Ovary (tissue), 9 donors: Measurements from ENCODE around the gene RYR2. TPM values are rescaled to one million over a fixed set of nuclear protein-coding genes. Genes with fewer than 3 reads are reported as not detected.

ENCODE experiments used
- DNase-seq, 5 donors: peaks; one replicate each; pipeline ENCODE4 v3.0.0-alpha.2; 2019 to 2020
- H3K27ac ChIP-seq, 2 donors: fragments of 200-600 bp; one replicate each; pipeline versions ENCODE4 v1.5.1 to v1.8.0; 2019 to 2022
- H3K27me3 ChIP-seq: fragments of 200-600 bp; one replicate; pipeline ENCODE4 v1.8.0; 2022
- H3K36me3 ChIP-seq: fragments of 200-600 bp; sonication (generic); one replicate; pipeline ENCODE4 v1.5.1; 2019
- H3K4me1 ChIP-seq: one replicate; pipeline ENCODE4 v1.8.1; 2013; ENCODE audit warnings: mild to moderate bottlenecking, moderate library complexity; ENCODE audit not compliant: insufficient read depth
- H3K4me3 ChIP-seq: fragments of 200-600 bp; sonication (generic); one replicate; pipeline ENCODE4 v1.5.1; 2017
- H3K9me3 ChIP-seq, 2 donors: fragments of 200-600 bp in 1 of 2; sonication (generic) in 1 of 2; one replicate each; pipeline versions ENCODE4 v1.5.1 to v1.8.1; 2013 to 2019; ENCODE audit warnings: mild to moderate bottlenecking in 1 of 2, moderate library complexity in 1 of 2
- EP300 ChIP-seq: sonication (generic); formaldehyde crosslinking; IDR thresholded peaks from one replicate; pipeline ENCODE4 v1.6.1; 2017; ENCODE audit warnings: antibody characterized with exemption
- POLR2A ChIP-seq: fragments of 450-650 bp; IDR thresholded peaks from one replicate; pipeline ENCODE4 v1.6.1; 2017; ENCODE audit warnings: antibody characterized with exemption, mild to moderate bottlenecking, moderate library complexity
- WGBS, 3 donors: extraction: QIAGEN DNeasy Blood & Tissue Kit in 1 of 3; methylation state at CpG; one replicate each; pipeline versions ENCODE4 v1.1.5 to v1.1.7; 2013 to 2017; 5-methylcytosine and 5-hydroxymethylcytosine counted together
- intact Hi-C, 4 donors: fragments of 100-400 bp; cut with DNase I; formaldehyde crosslinking; loops; one replicate each; pipeline versions ENCODE4 v1.11.0 to v1.15.1; 2022 to 2023
- polyA plus RNA-seq, 2 donors: library from polyadenylated mRNA; stranded (reverse); fragments of 200-250 nt in 1 of 2; fragments of 350-450 nt in 1 of 2; fragmentation: Illumina TruSeq in 1 of 2; extraction: RNeasy Lipid Tissue Mini Kit (QIAGEN cat#74804) in 1 of 2; gene quantifications; one replicate each; pipeline ENCODE4 v1.2.3, GENCODE V29; 2013 to 2014
- total RNA-seq, 7 donors: library from RNA; depleted of rRNA in 2 of 7; stranded (reverse); fragments of >200 nt in 2 of 7; fragmentation: NEBNext Ultra II Directional in 3 of 7; extraction: Animal tissue kit (Norgen Biotek cat#: 25700) in 3 of 7; gene quantifications; one replicate each; pipeline versions ENCODE4 v1.1.0 to v1.2.4, GENCODE V29; 2016 to 2023
- TF ChIP-seq, protein P1 (sequence below), 3 donors: fragments of 450-650 bp in 2 of 3; fragments of 200-600 bp in 1 of 3; IDR thresholded peaks; one replicate each; pipeline versions ENCODE4 v1.5.1 to v1.8.0; 2016 to 2022; ENCODE audit warnings: antibody characterized with exemption in 3 of 3, mild to moderate bottlenecking in 1 of 3
- donor health status: DM: no; HTN: no; CAD: no; lungs with moderate emphysema.
- donor health status: DM: no; HTN: no; CAD: no.
- donor health status: Bipolar disorder and iron deficiency.
- donor health status: DM: yes; HTN: yes; CAD: no.
- donor health status: DM: no; HTN: no; CAD: no.
- donor health status: DM: yes; HTN: yes; CAD: no.

The RYR2 gene
- total and polyA plus RNA-seq, 9 donors = 3.0 to 13.8 (median 5.4) TPM

DNA sequence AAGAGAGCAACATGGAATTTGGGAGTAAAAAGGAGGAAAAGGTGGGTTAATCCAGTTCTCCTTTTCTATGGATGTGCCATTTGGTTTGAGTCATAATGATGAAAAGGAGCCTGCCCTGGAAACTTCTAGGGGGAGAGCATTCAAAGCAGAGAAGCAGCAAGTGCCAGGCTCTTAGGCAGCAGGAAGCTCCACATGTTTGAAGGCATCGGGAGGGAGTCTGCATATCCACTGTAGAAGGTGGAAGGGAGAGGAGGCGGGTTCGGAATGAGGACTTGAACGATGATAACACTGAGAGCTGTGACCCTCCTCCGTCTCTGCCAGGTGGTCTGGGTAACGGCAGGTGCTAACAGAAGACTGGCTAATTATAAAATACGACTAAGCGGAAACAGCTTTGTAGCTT is 128.2 kb downstream of the RYR2 start:
- peak overlapping the region in 1 of 2 donors; percentile 46 for H3K27ac ChIP-seq
- no peaks in the 10 kb centered on the region for H3K27me3 ChIP-seq
- WGBS, 3 donors = 20 to 45% (median 25%) methylated on average over 8 of the region's 8 CpGs
- TF ChIP-seq EP300 = no peak
- TF ChIP-seq POLR2A = no peak
- TF ChIP-seq, protein P1, sequence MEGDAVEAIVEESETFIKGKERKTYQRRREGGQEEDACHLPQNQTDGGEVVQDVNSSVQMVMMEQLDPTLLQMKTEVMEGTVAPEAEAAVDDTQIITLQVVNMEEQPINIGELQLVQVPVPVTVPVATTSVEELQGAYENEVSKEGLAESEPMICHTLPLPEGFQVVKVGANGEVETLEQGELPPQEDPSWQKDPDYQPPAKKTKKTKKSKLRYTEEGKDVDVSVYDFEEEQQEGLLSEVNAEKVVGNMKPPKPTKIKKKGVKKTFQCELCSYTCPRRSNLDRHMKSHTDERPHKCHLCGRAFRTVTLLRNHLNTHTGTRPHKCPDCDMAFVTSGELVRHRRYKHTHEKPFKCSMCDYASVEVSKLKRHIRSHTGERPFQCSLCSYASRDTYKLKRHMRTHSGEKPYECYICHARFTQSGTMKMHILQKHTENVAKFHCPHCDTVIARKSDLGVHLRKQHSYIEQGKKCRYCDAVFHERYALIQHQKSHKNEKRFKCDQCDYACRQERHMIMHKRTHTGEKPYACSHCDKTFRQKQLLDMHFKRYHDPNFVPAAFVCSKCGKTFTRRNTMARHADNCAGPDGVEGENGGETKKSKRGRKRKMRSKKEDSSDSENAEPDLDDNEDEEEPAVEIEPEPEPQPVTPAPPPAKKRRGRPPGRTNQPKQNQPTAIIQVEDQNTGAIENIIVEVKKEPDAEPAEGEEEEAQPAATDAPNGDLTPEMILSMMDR (IDR thresholded peaks at IDR 0.05) = no peak
- no peaks in the 10 kb centered on the region for H3K36me3 ChIP-seq
- peaks cover 2% of the 10 kb centered on the region for H3K4me1 ChIP-seq
- H3K9me3 ChIP-seq = no peaks in the 10 kb centered on the region
- no peak for DNase-seq
- H3K4me3 ChIP-seq = no peak overlapping the region
- intact Hi-C loops = no loop called here

DNA sequence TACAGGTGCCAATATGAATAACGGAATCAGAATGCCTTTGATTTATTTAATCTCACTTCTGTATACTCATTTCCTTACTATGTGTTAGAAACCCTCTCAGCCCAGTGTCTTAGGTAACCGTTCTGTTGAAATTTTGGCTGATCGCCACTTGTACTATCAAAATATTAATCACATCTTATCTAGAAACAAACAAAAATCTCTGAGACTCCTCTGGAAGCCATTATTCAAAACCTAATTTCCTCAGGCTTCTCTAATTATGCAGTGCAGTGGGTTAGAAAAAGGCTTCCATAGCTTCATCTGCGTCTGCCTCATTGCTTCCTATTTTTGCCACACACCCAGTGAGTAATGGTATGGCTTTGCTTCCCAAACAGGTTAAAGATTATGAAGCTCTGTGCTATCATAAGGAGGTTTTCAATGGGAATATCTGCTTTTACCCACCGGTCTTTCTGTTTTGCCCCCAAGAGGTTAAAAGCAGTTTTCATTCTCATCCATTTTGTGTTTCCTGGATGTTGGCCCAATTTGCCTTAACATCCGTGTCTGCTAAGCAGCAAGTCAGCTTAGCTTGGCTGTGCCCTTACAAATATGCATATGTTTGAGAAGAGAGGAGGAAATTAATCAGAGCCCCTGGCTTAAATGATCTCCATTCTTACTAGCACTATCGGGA is 129.6 kb downstream of the RYR2 start:
- Histone ChIP-seq H3K36me3 (no peaks in the 10 kb centered on the region), H3K4me3 (no peak overlapping the region), H3K4me1 (peaks cover 2% of the 10 kb centered on the region), H3K9me3 (no peaks in the 10 kb centered on the region), H3K27me3 (no peaks in the 10 kb centered on the region), H3K27ac (peak overlapping the region in 1 of 2 donors; percentile 34)
- DNase-seq = no peak
- intact Hi-C loops = no loop called here
- WGBS, 3 donors = 45 to 48% (median 46%) methylated on average over 7 of the region's 7 CpGs
- TF ChIP-seq POLR2A (no peak), EP300 (no peak)
- TF ChIP-seq, protein P1 (IDR thresholded peaks at IDR 0.05) = no peak

DNA sequence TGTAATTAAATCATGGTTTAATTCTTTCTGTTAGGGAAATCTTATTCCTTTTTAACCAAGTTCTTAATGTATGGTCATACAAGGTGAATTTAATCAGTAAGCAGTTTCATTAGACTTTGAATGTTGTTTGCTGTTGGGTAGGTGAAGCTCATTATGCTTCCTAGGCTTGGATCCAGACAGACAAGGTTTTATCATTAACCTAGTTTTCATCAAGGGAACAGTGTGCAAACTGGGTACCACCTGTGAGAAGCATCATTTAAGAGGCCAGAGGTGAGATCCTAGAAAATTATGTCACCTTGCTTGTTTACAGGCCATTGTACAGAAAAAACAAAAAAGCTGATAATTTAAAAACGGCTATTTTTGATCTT is 130.1 kb downstream of the RYR2 start:
- H3K4me1 ChIP-seq = peaks cover 2% of the 10 kb centered on the region
- no peak for DNase-seq
- 62 to 73% (median 70%) methylated on average over 1 of the region's 1 CpG for WGBS, 3 donors
- H3K27me3 ChIP-seq = no peaks in the 10 kb centered on the region
- H3K36me3 ChIP-seq = no peaks in the 10 kb centered on the region
- TF ChIP-seq EP300 (no peak), POLR2A (no peak)
- TF ChIP-seq, protein P1 (IDR thresholded peaks at IDR 0.05) = no peak
- intact Hi-C loops = no loop called here
- no peak overlapping the region for H3K4me3 ChIP-seq
- H3K27ac ChIP-seq = peak overlapping the region in 1 of 2 donors; percentile 34
- no peaks in the 10 kb centered on the region for H3K9me3 ChIP-seq

DNA sequence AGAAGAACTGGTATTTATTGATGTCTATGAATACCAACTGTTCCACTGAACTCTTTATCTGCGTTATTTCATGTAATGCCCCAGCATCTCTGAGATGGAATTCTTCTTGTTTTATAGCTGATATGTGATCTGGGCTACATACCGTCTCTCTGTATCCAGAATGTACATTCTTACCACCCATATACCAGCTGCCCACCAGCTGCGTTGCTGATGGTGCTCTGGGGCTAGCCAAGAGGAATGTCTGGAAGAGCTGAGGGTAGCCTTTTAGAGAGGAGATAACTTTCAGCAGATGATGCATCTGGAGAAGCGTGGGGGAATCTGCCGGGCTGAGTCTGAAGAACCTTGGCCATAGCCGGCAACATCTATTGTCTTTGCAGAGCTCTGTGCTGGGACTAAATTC is 137.5 kb downstream of the RYR2 start:
- Histone ChIP-seq H3K36me3 (no peaks in the 10 kb centered on the region), H3K9me3 (no peaks in the 10 kb centered on the region), H3K27ac (no peak overlapping the region), H3K27me3 (no peaks in the 10 kb centered on the region), H3K4me3 (no peak overlapping the region), H3K4me1 (no peaks in the 10 kb centered on the region)
- DNase-seq = no peak
- TF ChIP-seq EP300 (no peak), POLR2A (no peak)
- TF ChIP-seq, protein P1 (IDR thresholded peaks at IDR 0.05) = no peak
- 90 to 92% (median 91%) methylated on average over 6 of the region's 6 CpGs for WGBS, 3 donors
- intact Hi-C loops = no loop called here
